H9 (cell line): ENCODE measurements around the gene USP5. TPM values are rescaled to one million over a fixed set of nuclear protein-coding genes. Genes with fewer than 3 reads are reported as not detected.

Experiments
- DNase-seq: peaks from one replicate; pipeline ENCODE4 v3.0.0-alpha.2; 2017
- H2AFZ ChIP-seq: one replicate; pipeline ENCODE4 v1.6.1; 2013; ENCODE audit warnings: mild to moderate bottlenecking, low read length, control low read depth, moderate library complexity
- H2AK5ac ChIP-seq: 2 replicates; pipeline ENCODE4 v1.6.1; 2013; ENCODE audit warnings: low read length, control low read depth, mixed read lengths; ENCODE audit not compliant: insufficient read length
- H2BK120ac ChIP-seq: one replicate; pipeline ENCODE4 v1.6.1; 2013; ENCODE audit warnings: low read depth, mild to moderate bottlenecking, low read length, control low read depth, inconsistent platforms; ENCODE audit not compliant: poor library complexity, severe bottlenecking
- H2BK12ac ChIP-seq: 2 replicates; pipeline ENCODE4 v1.6.1; 2013; ENCODE audit warnings: low read length, control low read depth, mixed read lengths, low read depth; ENCODE audit not compliant: insufficient read length
- H2BK15ac ChIP-seq: 2 replicates; pipeline ENCODE4 v1.6.1; 2013; ENCODE audit warnings: low read depth, low read length, control low read depth
- H2BK20ac ChIP-seq: one replicate; pipeline ENCODE4 v1.6.1; 2013; ENCODE audit warnings: low read depth, mild to moderate bottlenecking, low read length, control low read depth, inconsistent platforms; ENCODE audit not compliant: poor library complexity, severe bottlenecking
- H2BK5ac ChIP-seq: 2 replicates; pipeline ENCODE4 v1.6.1; 2013; ENCODE audit warnings: low read length, control low read depth, mixed read lengths; ENCODE audit not compliant: insufficient read length
- H3K14ac ChIP-seq: 2 replicates; pipeline ENCODE4 v1.6.1; 2013; ENCODE audit warnings: low read length, control low read depth; ENCODE audit not compliant: insufficient read depth
- H3K18ac ChIP-seq: 2 replicates; pipeline ENCODE4 v1.6.1; 2013; ENCODE audit warnings: low read depth, mild to moderate bottlenecking, mixed read lengths, low read length, control low read depth; ENCODE audit not compliant: insufficient read length
- H3K23ac ChIP-seq: 2 replicates; pipeline ENCODE4 v1.6.1; 2013; ENCODE audit warnings: low read length, control low read depth, mixed read lengths, low read depth; ENCODE audit not compliant: insufficient read length
- H3K23me2 ChIP-seq: 2 replicates; pipeline ENCODE4 v1.6.1; 2013; ENCODE audit warnings: low read depth, mild to moderate bottlenecking, mixed read lengths, low read length, control low read depth; ENCODE audit not compliant: insufficient read length, poor library complexity, severe bottlenecking
- H3K27ac ChIP-seq: 2 replicates; pipeline ENCODE4 v1.5.1; 2013; ENCODE audit warnings: low read length, control low read depth, mixed read lengths, low read depth; ENCODE audit not compliant: insufficient read length
- H3K27me3 ChIP-seq: 2 replicates; pipeline ENCODE4 v1.6.1; 2013; ENCODE audit warnings: low read length, control low read depth, inconsistent platforms; ENCODE audit not compliant: insufficient read depth
- H3K4ac ChIP-seq: 2 replicates; pipeline ENCODE4 v1.6.1; 2013; ENCODE audit warnings: low read depth, mild to moderate bottlenecking, control low read depth, inconsistent platforms, low read length, moderate library complexity
- H3K4me1 ChIP-seq: 2 replicates; pipeline ENCODE4 v1.6.1; 2013; ENCODE audit warnings: low read length, control low read depth, inconsistent platforms; ENCODE audit not compliant: insufficient read depth
- H3K4me2 ChIP-seq: 2 replicates; pipeline ENCODE4 v1.6.1; 2013; ENCODE audit warnings: low read length, control low read depth, mixed read lengths; ENCODE audit not compliant: insufficient read length, insufficient read depth
- H3K56ac ChIP-seq: 2 replicates; pipeline ENCODE4 v1.6.1; 2013; ENCODE audit warnings: low read depth, mild to moderate bottlenecking, mixed read lengths, low read length, control low read depth; ENCODE audit not compliant: insufficient read length
- H3K79me1 ChIP-seq: 2 replicates; pipeline ENCODE4 v1.6.1; 2013; ENCODE audit warnings: low read depth, mild to moderate bottlenecking, moderate library complexity, low read length, control low read depth, inconsistent platforms; ENCODE audit not compliant: insufficient read depth, poor library complexity, severe bottlenecking
- H3K79me2 ChIP-seq: 2 replicates; pipeline ENCODE4 v1.6.1; 2013; ENCODE audit warnings: low read length, control low read depth, inconsistent platforms; ENCODE audit not compliant: insufficient read depth
- H3K9ac ChIP-seq: 2 replicates; pipeline ENCODE4 v1.6.1; 2013; ENCODE audit warnings: low read length, control low read depth, mixed read lengths; ENCODE audit not compliant: insufficient read length; ENCODE audit errors: extremely low read depth
- H3K9me3 ChIP-seq: one replicate; pipeline ENCODE4 v1.6.1; 2013; ENCODE audit warnings: low read depth, low read length, inconsistent platforms; ENCODE audit not compliant: control insufficient read depth
- H3T11ph ChIP-seq: one replicate; pipeline ENCODE4 v1.6.1; 2013; ENCODE audit warnings: mild to moderate bottlenecking, low read length, control low read depth, inconsistent platforms
- H4K20me1 ChIP-seq: one replicate; pipeline ENCODE4 v1.6.1; 2013; ENCODE audit not compliant: control insufficient read depth, insufficient read length, insufficient read depth
- H4K5ac ChIP-seq: 2 replicates; pipeline ENCODE4 v1.6.1; 2013; ENCODE audit warnings: low read depth, mild to moderate bottlenecking, mixed read lengths, low read length, control low read depth; ENCODE audit not compliant: insufficient read length
- H4K8ac ChIP-seq: replicated peaks from 2 replicates; pipeline ENCODE4 v1.6.1; 2013; ENCODE audit warnings: low read length, control low read depth, mixed read lengths, low read depth; ENCODE audit not compliant: insufficient read length
- H4K91ac ChIP-seq: 2 replicates; pipeline ENCODE4 v1.6.1; 2013; ENCODE audit warnings: low read depth, mild to moderate bottlenecking, moderate library complexity, mixed read lengths, low read length, control low read depth; ENCODE audit not compliant: insufficient read length
- H3K27ac Mint-ChIP-seq, 3 experiments: 2 replicates in 2 of 3; 3 replicates in 1 of 3; pipeline ENCODE4 v1.8.0; 2020 to 2021; ENCODE audit warnings: mixed read lengths in 3 of 3, mild to moderate bottlenecking in 1 of 3, moderate library complexity in 1 of 3
- H3K27me3 Mint-ChIP-seq: 2 replicates; pipeline ENCODE4 v1.8.0; 2021; ENCODE audit warnings: low read depth, mild to moderate bottlenecking, moderate library complexity, mixed read lengths
- H3K36me3 Mint-ChIP-seq, 3 experiments: 2 replicates in 2 of 3; 3 replicates in 1 of 3; pipeline ENCODE4 v1.8.0; 2020 to 2021; ENCODE audit warnings: low read depth in 3 of 3, mixed read lengths in 3 of 3; ENCODE audit not compliant: insufficient read depth in 1 of 3
- H3K4me1 Mint-ChIP-seq, 2 experiments: 2 replicates each; pipeline ENCODE4 v1.8.0; 2020; ENCODE audit warnings: mixed read lengths in 2 of 2
- H3K4me3 Mint-ChIP-seq, 2 experiments: 2 replicates in 1 of 2; 3 replicates in 1 of 2; pipeline ENCODE4 v1.8.0; 2020 to 2021; ENCODE audit warnings: mild to moderate bottlenecking in 2 of 2, mixed read lengths in 2 of 2, moderate library complexity in 1 of 2
- H3K9me3 Mint-ChIP-seq, 2 experiments: 2 replicates in 1 of 2; 3 replicates in 1 of 2; pipeline ENCODE4 v1.8.0; 2020; ENCODE audit warnings: mild to moderate bottlenecking in 2 of 2, mixed read lengths in 2 of 2, moderate library complexity in 1 of 2
- WGBS: extraction: QIAGEN DNeasy Blood & Tissue Kit; methylation state at CpG from one replicate; pipeline ENCODE4 v1.1.7; 2013; ENCODE audit warnings: missing lambda C conversion rate, low lambda C conversion rate, mixed read lengths; ENCODE audit not compliant: insufficient read length; ENCODE audit errors: extremely low coverage; 5-methylcytosine and 5-hydroxymethylcytosine counted together
- total RNA-seq: library from RNA; stranded (reverse); gene quantifications from 2 replicates; pipeline ENCODE4 v1.2.1, GENCODE V29; 2021
- TF ChIP-seq, protein P1 (sequence below): fragments of 200-600 bp; sonication (generic); conservative IDR thresholded peaks from 3 replicates; pipeline ENCODE4 v1.8.0; 2021; ENCODE audit warnings: antibody characterized with exemption, mild to moderate bottlenecking

USP5 gene
- total RNA-seq, 1 experiment from 2014 or later = 143 TPM

DNA sequence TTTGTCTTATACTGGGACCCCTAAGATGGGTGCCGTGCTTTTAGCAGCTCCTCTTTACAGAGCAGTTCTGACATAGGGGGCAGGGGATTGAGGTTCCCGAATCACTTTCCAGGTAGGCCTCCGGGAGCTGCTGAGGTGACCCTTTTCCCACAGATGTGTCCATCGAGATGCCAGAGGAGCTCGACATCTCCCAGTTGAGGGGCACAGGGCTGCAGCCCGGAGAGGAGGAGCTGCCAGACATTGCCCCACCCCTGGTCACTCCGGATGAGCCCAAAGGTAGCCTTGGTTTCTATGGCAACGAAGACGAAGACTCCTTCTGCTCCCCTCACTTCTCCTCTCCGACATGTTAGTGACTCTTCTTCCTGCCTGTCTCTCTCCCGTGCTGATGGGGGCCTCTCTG is 11.1 kb downstream of the USP5 start:
- Histone ChIP-seq H2BK12ac (no peak overlapping the region), H4K8ac (no peak overlapping the region), H4K91ac (no peak overlapping the region), H3K23ac (no peak overlapping the region), H3K4me2 (no peak overlapping the region), H2BK15ac (no peak overlapping the region), H2BK120ac (no peak overlapping the region), H2BK20ac (no peak overlapping the region), H2AFZ (no peak overlapping the region), H4K20me1 (no peaks in the 10 kb centered on the region), H3K18ac (no peak overlapping the region), H3K79me2 (peaks cover 1% of the 10 kb centered on the region; the same call in 1 of the 2 replicates), H3K4me1 (no peaks in the 10 kb centered on the region; the same call in 1 of the 2 replicates), H3K79me1 (no peaks in the 10 kb centered on the region), H3K9ac (no peak overlapping the region), H3K9me3 (no peaks in the 10 kb centered on the region), H3K4ac (no peak overlapping the region), H3K56ac (no peak overlapping the region), H3K23me2 (peaks cover 5% of the 10 kb centered on the region), H4K5ac (no peak overlapping the region), H2AK5ac (no peak overlapping the region), H2BK5ac (no peak overlapping the region), H3K27me3 (no peaks in the 10 kb centered on the region), H3K27ac (no peak overlapping the region), H3T11ph (no peak overlapping the region), H3K14ac (no peak overlapping the region)
- no peaks in the 10 kb centered on the region for H3K27me3 Mint-ChIP-seq
- peaks cover 15 to 16% of the 10 kb centered on the region in 2 experiments for H3K4me1 Mint-ChIP-seq
- no peak for DNase-seq
- H3K36me3 Mint-ChIP-seq = peaks cover 46 to 76% (median 71%) of the 10 kb centered on the region in 3 experiments; a peak in 6 of 7 replicates
- H3K27ac Mint-ChIP-seq = no peak overlapping the region; a peak in 1 of 7 replicates
- H3K4me3 Mint-ChIP-seq = no peak overlapping the region
- no peaks in the 10 kb centered on the region for H3K9me3 Mint-ChIP-seq
- WGBS = no CpG with 5 or more reads among the region's 11 CpGs
- TF ChIP-seq, protein P1, sequence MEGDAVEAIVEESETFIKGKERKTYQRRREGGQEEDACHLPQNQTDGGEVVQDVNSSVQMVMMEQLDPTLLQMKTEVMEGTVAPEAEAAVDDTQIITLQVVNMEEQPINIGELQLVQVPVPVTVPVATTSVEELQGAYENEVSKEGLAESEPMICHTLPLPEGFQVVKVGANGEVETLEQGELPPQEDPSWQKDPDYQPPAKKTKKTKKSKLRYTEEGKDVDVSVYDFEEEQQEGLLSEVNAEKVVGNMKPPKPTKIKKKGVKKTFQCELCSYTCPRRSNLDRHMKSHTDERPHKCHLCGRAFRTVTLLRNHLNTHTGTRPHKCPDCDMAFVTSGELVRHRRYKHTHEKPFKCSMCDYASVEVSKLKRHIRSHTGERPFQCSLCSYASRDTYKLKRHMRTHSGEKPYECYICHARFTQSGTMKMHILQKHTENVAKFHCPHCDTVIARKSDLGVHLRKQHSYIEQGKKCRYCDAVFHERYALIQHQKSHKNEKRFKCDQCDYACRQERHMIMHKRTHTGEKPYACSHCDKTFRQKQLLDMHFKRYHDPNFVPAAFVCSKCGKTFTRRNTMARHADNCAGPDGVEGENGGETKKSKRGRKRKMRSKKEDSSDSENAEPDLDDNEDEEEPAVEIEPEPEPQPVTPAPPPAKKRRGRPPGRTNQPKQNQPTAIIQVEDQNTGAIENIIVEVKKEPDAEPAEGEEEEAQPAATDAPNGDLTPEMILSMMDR = no peak
